Measurements from ENCODE around the gene CDRT15.

CDRT15 gene

GRCh38 chr17:14204084-14204483 is 32.6 kb downstream of the CDRT15 start:
- H3K36me3 ChIP-seq (ENCODE audit: insufficient read depth, low read length): peaks cover 22% of the 10 kb centered on the region
- H3K4me3 ChIP-seq (ENCODE audit: low read depth in 1 of 2, low read length in 2 of 2): no peak overlapping the region
- H2AFZ ChIP-seq (ENCODE audit: low read depth, low read length): no peak overlapping the region
- ATAC-seq (ENCODE audit: insufficient read depth, low read depth) (no peak), DNase-seq (no peak)
- no peak overlapping the region for H3K9ac ChIP-seq (ENCODE audit: low read depth, low read length)
- H3K9me3 ChIP-seq (ENCODE audit: insufficient read depth, low read length, severe bottlenecking): no peaks in the 10 kb centered on the region
- no peak overlapping the region for H3K4me2 ChIP-seq (ENCODE audit: insufficient read depth, low read length)
- H3K27ac ChIP-seq (ENCODE audit: low read length): no peak overlapping the region
- H3K4me1 ChIP-seq (ENCODE audit: insufficient read depth, low read length): 0 out of 2 replicates have a peak, but pooled peaks cover 9% of the 10 kb centered on the region
- TF ChIP-seq EZH2 (IDR thresholded peaks at IDR 0.05; ENCODE audit: borderline replicate concordance, low read depth, low read length, severe bottlenecking): no peak
- TF ChIP-seq, protein P1, sequence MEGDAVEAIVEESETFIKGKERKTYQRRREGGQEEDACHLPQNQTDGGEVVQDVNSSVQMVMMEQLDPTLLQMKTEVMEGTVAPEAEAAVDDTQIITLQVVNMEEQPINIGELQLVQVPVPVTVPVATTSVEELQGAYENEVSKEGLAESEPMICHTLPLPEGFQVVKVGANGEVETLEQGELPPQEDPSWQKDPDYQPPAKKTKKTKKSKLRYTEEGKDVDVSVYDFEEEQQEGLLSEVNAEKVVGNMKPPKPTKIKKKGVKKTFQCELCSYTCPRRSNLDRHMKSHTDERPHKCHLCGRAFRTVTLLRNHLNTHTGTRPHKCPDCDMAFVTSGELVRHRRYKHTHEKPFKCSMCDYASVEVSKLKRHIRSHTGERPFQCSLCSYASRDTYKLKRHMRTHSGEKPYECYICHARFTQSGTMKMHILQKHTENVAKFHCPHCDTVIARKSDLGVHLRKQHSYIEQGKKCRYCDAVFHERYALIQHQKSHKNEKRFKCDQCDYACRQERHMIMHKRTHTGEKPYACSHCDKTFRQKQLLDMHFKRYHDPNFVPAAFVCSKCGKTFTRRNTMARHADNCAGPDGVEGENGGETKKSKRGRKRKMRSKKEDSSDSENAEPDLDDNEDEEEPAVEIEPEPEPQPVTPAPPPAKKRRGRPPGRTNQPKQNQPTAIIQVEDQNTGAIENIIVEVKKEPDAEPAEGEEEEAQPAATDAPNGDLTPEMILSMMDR (IDR thresholded peaks at IDR 0.05; ENCODE audit: borderline replicate concordance, extremely low read depth, low read length, poor library complexity, severe bottlenecking): no peak
- H3K27me3 ChIP-seq (ENCODE audit: insufficient read depth, low read length, poor library complexity): no peaks in the 10 kb centered on the region
- no peaks in the 10 kb centered on the region for H3K79me2 ChIP-seq (ENCODE audit: insufficient read depth, low read length)
- H4K20me1 ChIP-seq (ENCODE audit: insufficient read depth, low read length): no peaks in the 10 kb centered on the region; the same call in 1 of the 2 replicates

GRCh38 chr17:14203388-14203787 is 33.3 kb downstream of the CDRT15 start:
- no peak for DNase-seq
- Histone ChIP-seq H3K4me1 (ENCODE audit: insufficient read depth, low read length) (0 out of 2 replicates have a peak, but pooled peaks cover 9% of the 10 kb centered on the region), H4K20me1 (ENCODE audit: insufficient read depth, low read length) (no peaks in the 10 kb centered on the region; the same call in 1 of the 2 replicates), H3K9me3 (ENCODE audit: insufficient read depth, low read length, severe bottlenecking) (no peaks in the 10 kb centered on the region), H3K9ac (ENCODE audit: low read depth, low read length) (no peak overlapping the region), H3K4me2 (ENCODE audit: insufficient read depth, low read length) (no peak overlapping the region), H3K36me3 (ENCODE audit: insufficient read depth, low read length) (peaks cover 16% of the 10 kb centered on the region), H3K27ac (ENCODE audit: low read length) (no peak overlapping the region), H2AFZ (ENCODE audit: low read depth, low read length) (no peak overlapping the region), H3K27me3 (ENCODE audit: insufficient read depth, low read length, poor library complexity) (no peaks in the 10 kb centered on the region), H3K79me2 (ENCODE audit: insufficient read depth, low read length) (no peaks in the 10 kb centered on the region), H3K4me3 (ENCODE audit: low read depth in 1 of 2, low read length in 2 of 2) (no peak overlapping the region)
- ATAC-seq (ENCODE audit: insufficient read depth, low read depth): no peak
- TF ChIP-seq, protein P1 (IDR thresholded peaks at IDR 0.05; ENCODE audit: borderline replicate concordance, extremely low read depth, low read length, poor library complexity, severe bottlenecking): peak; percentile 41
- TF ChIP-seq EZH2 (IDR thresholded peaks at IDR 0.05; ENCODE audit: borderline replicate concordance, low read depth, low read length, severe bottlenecking): no peak

GRCh38 chr17:14202388-14203166 is 34.1 kb downstream of the CDRT15 start:
- Histone ChIP-seq H3K4me2 (ENCODE audit: insufficient read depth, low read length) (no peak overlapping the region), H3K36me3 (ENCODE audit: insufficient read depth, low read length) (peaks cover 9% of the 10 kb centered on the region), H3K9ac (ENCODE audit: low read depth, low read length) (no peak overlapping the region), H3K27ac (ENCODE audit: low read length) (no peak overlapping the region), H3K27me3 (ENCODE audit: insufficient read depth, low read length, poor library complexity) (no peaks in the 10 kb centered on the region), H3K79me2 (ENCODE audit: insufficient read depth, low read length) (no peaks in the 10 kb centered on the region), H2AFZ (ENCODE audit: low read depth, low read length) (no peak overlapping the region), H4K20me1 (ENCODE audit: insufficient read depth, low read length) (no peaks in the 10 kb centered on the region; the same call in 1 of the 2 replicates), H3K4me3 (ENCODE audit: low read depth in 1 of 2, low read length in 2 of 2) (no peak overlapping the region), H3K4me1 (ENCODE audit: insufficient read depth, low read length) (0 out of 2 replicates have a peak, but pooled peaks cover 9% of the 10 kb centered on the region), H3K9me3 (ENCODE audit: insufficient read depth, low read length, severe bottlenecking) (no peaks in the 10 kb centered on the region)
- no peak for ATAC-seq (ENCODE audit: insufficient read depth, low read depth)
- TF ChIP-seq, protein P1 (IDR thresholded peaks at IDR 0.05; ENCODE audit: borderline replicate concordance, extremely low read depth, low read length, poor library complexity, severe bottlenecking): no peak
- no peak for TF ChIP-seq EZH2 (IDR thresholded peaks at IDR 0.05; ENCODE audit: borderline replicate concordance, low read depth, low read length, severe bottlenecking)
- DNase-seq: no peak

Data from DND-41 (cell line).